SH-SY5Y (cell line): ENCODE data around the gene LOC101059915.

Source experiments
- GATA2 ChIP-seq: IDR thresholded peaks from 2 replicates; pipeline ENCODE4 v1.6.1; 2011; ENCODE audit warnings: mild to moderate bottlenecking, low read depth, low read length
- GATA3 ChIP-seq: IDR thresholded peaks from 2 replicates; pipeline ENCODE4 v1.6.1; 2011; ENCODE audit warnings: low read depth, mild to moderate bottlenecking, low read length, moderate library complexity

- TF ChIP-seq GATA2 (no peak), GATA3 (no peak)
Measured at GRCh38 chrX:71671043-71671780, 3.9 kb downstream of the LOC101059915 start.
